ENCODE results near the gene SF3B3.

DNA sequence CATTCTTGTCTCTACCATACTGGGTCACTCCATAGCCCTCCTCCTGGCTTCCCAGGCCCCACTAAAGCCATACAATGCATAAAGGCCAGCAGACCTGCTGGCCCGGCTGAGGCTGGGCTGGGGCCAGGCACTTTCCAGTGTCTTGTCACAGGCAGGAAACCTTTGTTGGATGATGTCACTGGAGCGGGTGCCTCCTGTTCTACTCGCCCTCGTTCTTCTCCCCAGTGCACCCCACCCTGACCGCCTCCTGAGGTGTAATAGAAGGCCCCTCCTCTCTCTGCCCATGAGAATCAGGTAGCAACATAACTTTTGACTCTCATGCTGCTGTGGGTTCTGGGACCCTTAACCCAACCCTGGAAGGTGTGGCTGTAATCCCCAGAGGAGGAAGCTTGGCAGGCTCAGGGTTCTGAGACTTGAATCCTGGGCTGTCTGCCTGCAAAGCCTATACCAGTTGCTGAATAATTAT lies 68.5 kb downstream of the SF3B3 start:
- TF ChIP-seq, protein P1, sequence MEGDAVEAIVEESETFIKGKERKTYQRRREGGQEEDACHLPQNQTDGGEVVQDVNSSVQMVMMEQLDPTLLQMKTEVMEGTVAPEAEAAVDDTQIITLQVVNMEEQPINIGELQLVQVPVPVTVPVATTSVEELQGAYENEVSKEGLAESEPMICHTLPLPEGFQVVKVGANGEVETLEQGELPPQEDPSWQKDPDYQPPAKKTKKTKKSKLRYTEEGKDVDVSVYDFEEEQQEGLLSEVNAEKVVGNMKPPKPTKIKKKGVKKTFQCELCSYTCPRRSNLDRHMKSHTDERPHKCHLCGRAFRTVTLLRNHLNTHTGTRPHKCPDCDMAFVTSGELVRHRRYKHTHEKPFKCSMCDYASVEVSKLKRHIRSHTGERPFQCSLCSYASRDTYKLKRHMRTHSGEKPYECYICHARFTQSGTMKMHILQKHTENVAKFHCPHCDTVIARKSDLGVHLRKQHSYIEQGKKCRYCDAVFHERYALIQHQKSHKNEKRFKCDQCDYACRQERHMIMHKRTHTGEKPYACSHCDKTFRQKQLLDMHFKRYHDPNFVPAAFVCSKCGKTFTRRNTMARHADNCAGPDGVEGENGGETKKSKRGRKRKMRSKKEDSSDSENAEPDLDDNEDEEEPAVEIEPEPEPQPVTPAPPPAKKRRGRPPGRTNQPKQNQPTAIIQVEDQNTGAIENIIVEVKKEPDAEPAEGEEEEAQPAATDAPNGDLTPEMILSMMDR (IDR thresholded peaks at IDR 0.05), result no peak
- TF ChIP-seq POLR2AphosphoS5 (IDR thresholded peaks at IDR 0.05; ENCODE audit: low read depth, low read length), result no peak
